Smooth muscle cell of trachea (primary cell): ENCODE measurements around the gene SLC1A7. TPM values are rescaled to one million over a fixed set of nuclear protein-coding genes. Genes with fewer than 3 reads are reported as not detected.

Source experiments
- total RNA-seq: library from RNA; depleted of rRNA; stranded (reverse); fragments of >200 nt; gene quantifications from 2 replicates; pipeline ENCODE4 v1.2.1, GENCODE V29; 2014

SLC1A7 gene
- 0.73 and 1.2 TPM in 2 replicates for total RNA-seq

DNA sequence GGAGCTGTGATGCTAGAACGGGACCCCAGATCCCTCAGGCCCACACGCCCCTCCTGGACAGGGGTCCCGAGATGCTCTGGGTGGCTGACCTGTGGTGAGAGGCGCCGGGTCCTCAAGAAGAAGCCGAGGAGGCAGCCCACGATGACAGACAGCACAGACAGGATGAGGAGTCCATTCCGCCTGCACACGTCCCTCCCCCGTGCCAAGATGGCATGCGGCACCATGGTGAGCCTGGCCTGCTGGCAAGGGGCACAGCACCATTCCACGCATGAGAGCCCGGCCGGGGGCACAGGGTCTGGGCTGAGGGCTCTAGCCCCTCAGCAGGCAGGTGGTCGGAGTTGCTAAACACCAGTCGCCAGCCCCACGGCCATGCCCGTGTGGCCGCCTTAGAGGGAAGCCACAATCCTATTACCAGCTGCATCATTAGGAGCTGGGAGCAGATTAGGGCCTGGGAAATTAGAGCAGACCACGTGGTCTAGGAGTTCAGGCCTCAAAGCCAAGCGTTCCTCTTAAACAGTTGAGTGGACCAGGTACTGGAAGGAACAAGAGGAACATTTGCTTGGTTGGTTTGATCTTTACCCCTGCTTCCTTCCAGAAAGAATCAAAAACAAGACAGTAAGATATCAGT is at the start of gene SLC1A7:
Gene SLC1A7 (minus strand): TSS at position 413 of the 628 bp plus-strand sequence. CDS start 189 bp downstream, at position 224.

DNA sequence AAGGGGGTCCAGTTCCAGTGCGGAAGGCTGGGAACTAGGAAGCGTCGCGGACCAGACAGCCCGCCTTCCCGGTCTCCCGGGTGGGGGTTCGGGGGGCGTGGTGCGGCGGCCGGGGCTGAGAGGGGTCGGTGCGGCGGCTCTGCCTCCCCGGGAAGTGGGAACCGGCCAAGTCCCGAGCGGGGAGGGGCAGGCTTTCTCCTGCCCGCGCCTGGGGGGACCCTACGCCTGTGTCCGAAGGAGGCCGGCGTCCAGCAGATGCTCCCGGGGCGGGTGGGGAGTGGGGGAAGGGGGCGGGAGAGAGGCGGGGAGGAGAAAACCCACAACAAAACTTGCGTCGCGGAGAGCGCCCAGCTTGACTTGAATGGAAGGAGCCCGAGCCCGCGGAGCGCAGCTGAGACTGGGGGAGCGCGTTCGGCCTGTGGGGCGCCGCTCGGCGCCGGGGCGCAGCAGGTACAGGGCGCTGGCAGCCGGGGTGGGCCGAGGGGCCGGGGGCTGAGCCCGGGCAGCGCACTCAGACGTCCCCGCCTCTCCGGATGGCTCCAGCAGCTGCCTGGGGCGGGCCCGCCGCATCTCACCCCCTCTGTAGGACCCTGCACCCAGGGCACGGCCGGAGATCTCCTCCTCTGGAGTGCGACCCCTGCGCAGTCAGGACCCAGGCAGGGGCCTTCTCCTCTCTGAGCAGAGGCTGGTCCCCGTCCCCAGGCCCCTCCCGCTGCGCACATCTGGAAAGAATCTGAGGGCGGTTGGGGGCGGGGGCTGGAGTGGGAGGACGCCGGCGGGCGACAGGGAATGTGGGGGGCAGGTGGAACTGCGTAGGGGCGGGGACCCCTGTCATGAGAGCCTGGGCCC is 80.4 kb downstream of the SLC1A7 start, which contains the start of gene PODN:
Gene PODN (plus strand): TSS at position 355 of the 849 bp plus-strand sequence. CDS start 7,643 bp downstream, outside the sequence.

Other genes starting within 250 kb of the SLC1A7 start
- gene ECHDC2, start 220.9 kb downstream of the SLC1A7 start, total RNA-seq: 47.8 and 54.7 TPM in 2 replicates
- gene SCP2, start 215.4 kb downstream of the SLC1A7 start, total RNA-seq: 209 and 322 TPM in 2 replicates
- gene PODN, start 80.4 kb downstream of the SLC1A7 start, total RNA-seq: 34.8 and 87.5 TPM in 2 replicates
- 18.9 and 25.1 TPM in 2 replicates for gene CPT2, start 54.2 kb upstream of the SLC1A7 start, total RNA-seq
- gene CZIB, start 78.0 kb upstream of the SLC1A7 start, total RNA-seq: 55.7 and 74.3 TPM in 2 replicates
- 13.6 and 32.4 TPM in 2 replicates for gene MAGOH, start 95.9 kb upstream of the SLC1A7 start, total RNA-seq
- 3.3 and 16.3 TPM in 2 replicates for gene LRP8, start 185.4 kb upstream of the SLC1A7 start, total RNA-seq